Lower lobe of right lung (tissue), 2 donors: ENCODE results near the gene INPP4B. TPM values are rescaled to one million over a fixed set of nuclear protein-coding genes. Genes with fewer than 3 reads are reported as not detected.

Source experiments
- ATAC-seq, 2 donors: fragments of 200-7000 bp; cut with Tn5 transposase; one replicate each; pipeline ENCODE4 v1.9.1; 2020 to 2022; ENCODE audit warnings: mild to moderate bottlenecking in 2 of 2, moderate library complexity in 2 of 2
- DNase-seq: peaks from one replicate; pipeline ENCODE4 v3.0.0-alpha.2; 2020
- H3K27ac ChIP-seq: fragments of 200-600 bp; one replicate; pipeline ENCODE4 v1.8.0; 2022
- H3K27me3 ChIP-seq: fragments of 200-600 bp; one replicate; pipeline ENCODE4 v1.8.0; 2022; ENCODE audit warnings: low read depth
- H3K36me3 ChIP-seq: fragments of 200-600 bp; one replicate; pipeline ENCODE4 v1.8.0; 2022; ENCODE audit warnings: mild to moderate bottlenecking
- H3K4me1 ChIP-seq: fragments of 200-600 bp; one replicate; pipeline ENCODE4 v1.8.0; 2022
- H3K4me3 ChIP-seq: fragments of 200-600 bp; one replicate; pipeline ENCODE4 v1.8.0; 2022; ENCODE audit warnings: mild to moderate bottlenecking
- H3K9me3 ChIP-seq: fragments of 200-600 bp; one replicate; pipeline ENCODE4 v1.8.0; 2022
- intact Hi-C: fragments of 100-400 bp; cut with DNase I; formaldehyde crosslinking; loops from one replicate; pipeline ENCODE4 v1.11.0; 2022
- total RNA-seq: library from RNA; stranded (reverse); fragmentation: NEBNext Ultra II Directional; extraction: Animal tissue kit (Norgen Biotek cat#: 25700); gene quantifications from one replicate; pipeline ENCODE4 v1.2.1, GENCODE V29; 2021
- TF ChIP-seq, protein P1 (sequence below): fragments of 200-600 bp; IDR thresholded peaks from one replicate; pipeline ENCODE4 v1.8.0; 2022; ENCODE audit warnings: antibody characterized with exemption, mild to moderate bottlenecking
- donor health status: DM: no; HTN: yes; CAD: no; lungs with severe emphysema.

Gene INPP4B
- total RNA-seq, 1 donor from 2014 or later = 12.1 TPM

DNA sequence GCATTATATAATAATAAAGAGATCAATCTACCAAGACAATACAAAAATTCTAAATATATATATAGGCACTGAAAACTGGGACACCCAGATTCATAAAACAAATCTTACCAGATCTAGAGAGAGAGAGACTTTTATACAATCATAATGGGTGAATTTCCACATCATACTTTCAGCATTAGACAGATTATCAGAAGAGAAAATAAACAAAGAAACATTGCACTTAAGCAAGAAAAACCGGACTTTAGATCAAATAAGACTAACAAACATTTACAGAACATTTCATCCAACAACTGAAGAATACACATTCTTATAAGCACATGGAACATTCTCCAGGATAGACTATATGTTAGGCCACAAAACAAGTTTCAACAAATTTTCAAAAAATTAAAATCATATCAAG lies 245.1 kb downstream of the INPP4B start:
- H3K4me1 ChIP-seq = no peaks in the 10 kb centered on the region
- TF ChIP-seq, protein P1, sequence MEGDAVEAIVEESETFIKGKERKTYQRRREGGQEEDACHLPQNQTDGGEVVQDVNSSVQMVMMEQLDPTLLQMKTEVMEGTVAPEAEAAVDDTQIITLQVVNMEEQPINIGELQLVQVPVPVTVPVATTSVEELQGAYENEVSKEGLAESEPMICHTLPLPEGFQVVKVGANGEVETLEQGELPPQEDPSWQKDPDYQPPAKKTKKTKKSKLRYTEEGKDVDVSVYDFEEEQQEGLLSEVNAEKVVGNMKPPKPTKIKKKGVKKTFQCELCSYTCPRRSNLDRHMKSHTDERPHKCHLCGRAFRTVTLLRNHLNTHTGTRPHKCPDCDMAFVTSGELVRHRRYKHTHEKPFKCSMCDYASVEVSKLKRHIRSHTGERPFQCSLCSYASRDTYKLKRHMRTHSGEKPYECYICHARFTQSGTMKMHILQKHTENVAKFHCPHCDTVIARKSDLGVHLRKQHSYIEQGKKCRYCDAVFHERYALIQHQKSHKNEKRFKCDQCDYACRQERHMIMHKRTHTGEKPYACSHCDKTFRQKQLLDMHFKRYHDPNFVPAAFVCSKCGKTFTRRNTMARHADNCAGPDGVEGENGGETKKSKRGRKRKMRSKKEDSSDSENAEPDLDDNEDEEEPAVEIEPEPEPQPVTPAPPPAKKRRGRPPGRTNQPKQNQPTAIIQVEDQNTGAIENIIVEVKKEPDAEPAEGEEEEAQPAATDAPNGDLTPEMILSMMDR = no peak
- H3K4me3 ChIP-seq = no peak overlapping the region
- H3K9me3 ChIP-seq = peaks cover 14% of the 10 kb centered on the region
- H3K36me3 ChIP-seq = no peaks in the 10 kb centered on the region
- H3K27ac ChIP-seq = no peak overlapping the region
- DNase-seq = no peak
- intact Hi-C loops = no loop called here
- no peak for ATAC-seq
- H3K27me3 ChIP-seq = no peaks in the 10 kb centered on the region

DNA sequence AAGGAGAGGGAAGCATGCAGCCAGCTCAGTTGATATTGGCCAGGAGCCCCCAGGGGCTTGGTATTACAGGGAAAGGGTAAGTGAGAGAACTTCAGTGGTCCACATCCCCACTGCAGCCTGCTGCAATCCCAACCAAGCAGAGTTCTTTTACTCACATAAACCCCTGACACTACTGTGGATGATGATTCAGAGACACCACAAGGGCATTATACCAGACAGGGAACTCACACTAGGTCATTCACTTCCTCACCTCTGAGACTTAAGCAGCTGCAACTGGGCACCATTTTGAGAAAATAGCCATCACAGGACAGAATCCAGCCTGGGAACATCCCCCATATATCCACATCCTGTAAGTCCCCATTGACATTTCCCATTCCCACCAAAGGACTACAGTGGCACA lies 248.0 kb downstream of the INPP4B start:
- Histone ChIP-seq H3K27me3 (no peaks in the 10 kb centered on the region), H3K4me3 (no peak overlapping the region), H3K9me3 (no peaks in the 10 kb centered on the region), H3K27ac (no peak overlapping the region), H3K4me1 (no peaks in the 10 kb centered on the region), H3K36me3 (no peaks in the 10 kb centered on the region)
- DNase-seq = no peak
- intact Hi-C loops = no loop called here
- TF ChIP-seq, protein P1 = no peak
- ATAC-seq = no peak

DNA sequence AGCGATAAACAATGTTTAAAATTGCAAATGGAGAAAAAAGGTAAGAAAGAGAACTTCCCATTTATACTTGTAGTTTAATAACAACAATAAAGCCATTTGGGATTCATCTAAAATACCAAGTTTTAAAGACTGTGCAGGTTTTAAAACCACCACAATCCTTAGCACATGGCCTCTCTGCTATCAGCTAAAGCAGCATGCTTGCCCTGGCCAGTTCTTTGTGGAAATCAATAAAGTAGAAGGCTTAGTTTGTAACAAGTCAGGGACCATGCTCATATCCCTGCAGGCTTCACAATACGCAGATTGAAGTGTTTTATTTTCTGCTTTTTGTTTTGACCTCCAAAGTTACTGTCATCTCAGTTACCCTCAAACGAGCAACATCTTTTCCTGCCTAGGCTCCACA lies 249.5 kb downstream of the INPP4B start:
- no peaks in the 10 kb centered on the region for H3K4me1 ChIP-seq
- ATAC-seq (no peak), DNase-seq (no peak)
- no peak overlapping the region for H3K4me3 ChIP-seq
- intact Hi-C loops = no loop called here
- no peaks in the 10 kb centered on the region for H3K9me3 ChIP-seq
- TF ChIP-seq, protein P1 = no peak
- no peak overlapping the region for H3K27ac ChIP-seq
- no peaks in the 10 kb centered on the region for H3K36me3 ChIP-seq
- no peaks in the 10 kb centered on the region for H3K27me3 ChIP-seq

DNA sequence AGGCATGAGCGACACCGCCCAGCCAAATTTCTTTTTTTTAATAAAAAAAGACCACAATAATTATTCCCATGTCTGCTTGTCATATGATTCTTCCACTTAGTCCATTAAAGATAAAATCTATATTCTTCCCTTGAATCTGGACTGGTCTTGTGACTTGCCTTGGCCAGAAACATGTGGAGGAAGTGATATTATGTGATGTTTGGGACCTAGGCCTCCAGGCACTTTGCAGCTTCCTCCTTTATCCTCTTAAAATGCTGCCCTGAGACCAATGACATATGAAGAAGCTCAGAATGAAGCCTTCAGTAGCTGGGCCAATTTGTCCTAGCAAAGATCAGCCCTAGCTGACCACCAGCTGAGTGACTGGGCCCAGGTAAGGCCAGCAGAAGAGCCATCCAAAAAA lies 250.0 kb downstream of the INPP4B start:
- Histone ChIP-seq H3K9me3 (no peaks in the 10 kb centered on the region), H3K27me3 (no peaks in the 10 kb centered on the region), H3K4me3 (no peak overlapping the region), H3K36me3 (no peaks in the 10 kb centered on the region), H3K4me1 (no peaks in the 10 kb centered on the region), H3K27ac (no peak overlapping the region)
- TF ChIP-seq, protein P1 = no peak
- intact Hi-C loops = no loop called here
- DNase-seq = no peak
- no peak for ATAC-seq

DNA sequence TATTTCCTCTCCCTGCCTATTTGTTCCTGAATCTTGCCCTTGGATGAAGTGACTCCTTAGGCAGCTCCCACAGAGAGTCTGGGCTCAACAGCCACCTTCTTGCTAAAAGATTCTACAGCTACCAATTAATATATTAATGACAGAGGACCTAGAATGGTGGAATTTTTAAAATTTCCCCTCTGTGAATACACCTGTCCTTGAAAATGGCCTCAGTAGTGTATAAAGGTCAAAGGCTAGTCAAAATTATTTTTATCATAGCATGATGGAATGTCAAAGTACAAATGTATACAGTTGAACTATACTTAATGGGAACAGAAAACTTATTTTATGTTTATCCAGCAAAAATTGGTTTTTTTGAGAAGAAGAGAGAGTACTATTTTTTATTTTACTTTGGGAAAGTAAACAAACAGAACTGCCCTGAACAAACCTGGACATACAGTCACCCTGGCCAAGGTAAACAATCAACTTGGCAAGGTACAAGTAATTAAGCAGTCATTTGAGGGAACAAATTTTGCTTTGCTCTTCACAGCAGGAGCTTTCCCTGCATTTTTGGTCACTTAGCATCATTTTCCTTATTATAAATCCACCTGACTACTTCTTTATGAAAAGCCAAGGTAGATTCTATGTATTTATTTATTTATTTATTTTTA lies 250.8 kb downstream of the INPP4B start:
- Histone ChIP-seq H3K4me1 (no peaks in the 10 kb centered on the region), H3K36me3 (no peaks in the 10 kb centered on the region), H3K27me3 (no peaks in the 10 kb centered on the region), H3K9me3 (no peaks in the 10 kb centered on the region), H3K4me3 (no peak overlapping the region), H3K27ac (no peak overlapping the region)
- peak in 1 of 2 donors; percentile 44 for ATAC-seq
- DNase-seq = no peak
- intact Hi-C loops = no loop called here
- TF ChIP-seq, protein P1 = no peak
